HG03439 (cell line): Measurements from ENCODE around the gene TNNT3.

Experiments
- ATAC-seq: cut with Tn5 transposase; IDR thresholded peaks from one replicate; pipeline ENCODE4 v1.9.1; 2021; ENCODE audit warnings: mild to moderate bottlenecking, moderate library complexity; ENCODE audit not compliant: unreplicated experiment

Gene TNNT3

GRCh38 chr11:1982873-1983600 is 63.5 kb downstream of the TNNT3 start:
- no peak for ATAC-seq

DNA sequence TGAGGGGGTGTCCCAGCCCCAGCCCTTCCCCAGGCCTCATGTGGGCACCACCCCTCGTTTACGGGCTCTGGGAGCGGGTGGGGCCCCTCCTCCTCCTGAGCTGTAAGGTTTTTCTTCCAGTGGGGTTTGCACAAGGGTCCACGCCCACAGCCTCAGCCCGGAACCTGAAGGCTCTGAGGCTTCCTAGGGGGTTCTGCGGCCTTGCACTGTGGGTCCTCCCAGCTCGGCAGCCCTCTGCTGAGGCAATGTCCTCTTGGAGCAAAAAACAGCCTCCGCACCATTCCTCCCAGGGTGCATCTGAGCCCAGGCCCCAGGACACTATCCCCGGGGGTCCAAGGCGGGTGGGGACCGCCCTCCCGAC is 64.1 kb downstream of the TNNT3 start:
- ATAC-seq, result no peak

DNA sequence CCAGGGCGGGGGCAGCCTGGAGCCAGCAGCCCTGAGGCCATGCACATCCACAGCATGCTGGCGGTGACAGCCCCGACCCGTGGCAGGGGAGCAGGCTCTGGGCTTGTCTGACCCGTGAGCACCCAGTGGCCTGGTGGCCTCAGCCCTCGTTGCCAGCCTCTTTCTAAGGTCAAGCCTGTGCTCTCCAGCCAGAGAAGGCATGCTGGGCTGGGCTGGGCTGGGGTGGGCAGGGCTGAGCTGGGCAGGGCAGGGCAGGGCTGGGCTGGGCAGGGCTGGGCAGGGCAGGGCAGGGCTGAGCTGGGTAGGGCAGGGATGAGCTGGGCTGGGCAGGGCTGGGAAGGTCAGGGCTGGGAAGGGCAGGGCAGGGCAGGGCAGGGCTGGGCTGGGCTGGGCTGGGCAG is 67.5 kb downstream of the TNNT3 start:
- no peak for ATAC-seq

GRCh38 chr11:1988174-1988573 is 68.7 kb downstream of the TNNT3 start:
- ATAC-seq, result no peak
